ENCODE measurements around the gene NAP1L2.
A peak's percentile ranks its signal among the peaks of the same experiment; 100 is the strongest.
"Not testable (repeated sequence)": the region's sequence is repeated elsewhere in the genome, so short reads cannot be mapped to it uniquely, and the experiment has no call there.

The NAP1L2 gene, protein sequence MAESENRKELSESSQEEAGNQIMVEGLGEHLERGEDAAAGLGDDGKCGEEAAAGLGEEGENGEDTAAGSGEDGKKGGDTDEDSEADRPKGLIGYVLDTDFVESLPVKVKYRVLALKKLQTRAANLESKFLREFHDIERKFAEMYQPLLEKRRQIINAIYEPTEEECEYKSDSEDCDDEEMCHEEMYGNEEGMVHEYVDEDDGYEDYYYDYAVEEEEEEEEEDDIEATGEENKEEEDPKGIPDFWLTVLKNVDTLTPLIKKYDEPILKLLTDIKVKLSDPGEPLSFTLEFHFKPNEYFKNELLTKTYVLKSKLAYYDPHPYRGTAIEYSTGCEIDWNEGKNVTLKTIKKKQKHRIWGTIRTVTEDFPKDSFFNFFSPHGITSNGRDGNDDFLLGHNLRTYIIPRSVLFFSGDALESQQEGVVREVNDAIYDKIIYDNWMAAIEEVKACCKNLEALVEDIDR

DNA sequence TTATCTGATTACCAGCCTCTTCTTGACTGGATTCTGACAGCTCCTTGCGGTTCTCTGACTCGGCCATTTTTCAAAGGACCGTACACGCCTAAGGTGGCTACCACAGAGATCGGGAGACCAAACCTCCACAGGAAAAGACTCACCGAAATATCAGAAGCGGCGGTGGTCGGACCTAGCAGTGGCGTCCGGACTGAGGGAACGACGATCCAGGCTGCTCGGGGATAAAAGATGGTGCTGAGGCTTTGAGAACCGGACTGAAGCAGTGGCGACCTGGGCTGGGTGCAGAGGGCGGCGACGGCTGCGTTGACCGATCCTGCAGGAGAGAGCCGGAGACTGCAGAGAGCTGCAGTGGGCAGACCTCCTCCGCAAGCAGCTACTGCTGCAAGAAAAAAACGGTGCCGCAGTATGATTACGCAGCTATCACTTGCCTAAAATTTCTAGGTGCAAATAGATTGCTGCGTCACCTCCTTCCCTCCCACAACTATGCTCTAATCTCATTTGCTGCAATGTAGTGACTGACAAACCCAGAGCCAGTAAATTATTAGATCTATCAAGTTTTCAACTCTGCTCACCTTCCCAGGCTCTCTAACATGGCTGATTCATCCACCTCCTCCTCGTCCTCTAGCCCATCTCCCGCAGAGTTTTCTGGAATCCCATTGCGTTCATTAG lies at the start of gene NAP1L2:
TSS of gene NAP1L2 (minus strand) at position 426 of the 669 bp plus-strand sequence. CDS start at position 67, 359 bp downstream.
- DNase-seq = no peak

DNA sequence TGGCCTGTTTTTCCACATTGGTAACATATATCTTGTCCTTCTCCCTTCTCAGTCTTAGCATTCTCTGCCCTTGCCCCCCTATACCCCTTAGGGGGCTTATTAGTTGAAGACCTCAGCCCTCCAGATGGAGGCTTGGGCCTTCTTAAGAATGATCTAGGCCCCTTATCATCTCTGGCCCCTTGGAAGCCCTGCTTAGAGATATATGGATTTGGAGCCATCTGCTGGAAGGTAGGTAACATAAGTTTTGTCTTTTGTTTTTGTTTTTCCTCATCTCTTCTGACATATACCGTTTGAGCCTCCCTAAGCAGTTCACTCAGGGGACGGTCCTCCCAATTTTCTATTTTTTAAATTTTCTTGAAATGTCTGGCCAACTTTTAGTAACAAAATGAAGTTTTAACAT lies 48.3 kb upstream of the NAP1L2 start:
- DNase-seq = peak; percentile 11

DNA sequence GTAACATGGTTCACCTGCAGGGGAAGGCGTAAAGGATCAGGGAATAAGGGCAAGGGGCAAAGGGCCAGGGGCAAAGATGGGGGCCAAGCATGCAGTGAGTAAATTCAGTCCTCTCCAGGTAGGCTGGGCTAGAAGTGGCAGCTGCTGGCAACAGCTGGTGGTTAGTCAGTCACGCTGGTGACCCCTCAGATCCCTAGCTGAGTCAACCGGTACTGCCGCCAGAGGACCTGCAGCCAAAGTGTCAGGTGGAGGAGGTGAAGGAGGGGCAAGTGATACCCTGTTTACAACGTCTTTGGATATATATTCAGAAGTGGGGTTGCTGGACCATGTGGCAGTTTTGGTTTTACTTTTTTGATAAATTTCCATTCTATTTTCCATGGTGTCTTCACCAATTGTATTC lies 24.6 kb upstream of the NAP1L2 start:
- DNase-seq = no peak

DNA sequence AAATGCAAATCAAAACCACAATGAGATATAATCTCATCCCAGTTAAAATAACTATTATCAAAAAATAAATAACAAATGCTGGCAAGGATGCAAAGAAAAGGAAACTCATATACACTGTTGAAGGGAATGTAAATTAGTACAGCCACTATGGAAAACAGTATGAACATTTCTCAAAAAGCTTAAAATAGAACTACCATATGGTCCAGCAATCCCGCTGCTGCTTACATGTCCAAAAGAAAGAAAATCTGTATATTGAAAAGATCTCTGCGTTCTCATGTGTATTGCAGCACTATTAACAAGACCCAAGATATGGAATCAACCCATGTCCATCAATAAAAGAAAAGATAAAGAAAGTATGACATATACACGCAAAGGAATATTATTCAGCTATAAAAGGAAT lies 3.0 kb upstream of the NAP1L2 start:
- no peak for DNase-seq

DNA sequence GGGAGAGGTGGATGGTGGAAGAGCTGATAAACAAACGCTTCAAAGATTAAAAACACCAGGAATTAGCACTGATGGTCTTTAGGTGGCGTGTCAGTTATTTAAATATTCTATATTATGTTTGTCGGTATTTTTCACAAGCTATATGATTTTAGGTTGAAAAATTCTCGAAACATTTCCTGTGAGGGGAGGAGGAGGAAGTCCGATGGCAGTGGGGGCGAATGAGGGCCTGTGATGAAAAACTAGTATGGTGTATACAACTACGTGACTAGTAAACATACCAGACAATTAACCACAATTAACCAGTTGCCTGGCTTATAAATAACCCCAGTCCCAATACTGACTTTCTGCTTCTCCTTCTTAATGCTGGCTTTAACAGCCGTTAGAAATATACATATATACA lies 595 bp upstream of the NAP1L2 start:
- DNase-seq = no peak

DNA sequence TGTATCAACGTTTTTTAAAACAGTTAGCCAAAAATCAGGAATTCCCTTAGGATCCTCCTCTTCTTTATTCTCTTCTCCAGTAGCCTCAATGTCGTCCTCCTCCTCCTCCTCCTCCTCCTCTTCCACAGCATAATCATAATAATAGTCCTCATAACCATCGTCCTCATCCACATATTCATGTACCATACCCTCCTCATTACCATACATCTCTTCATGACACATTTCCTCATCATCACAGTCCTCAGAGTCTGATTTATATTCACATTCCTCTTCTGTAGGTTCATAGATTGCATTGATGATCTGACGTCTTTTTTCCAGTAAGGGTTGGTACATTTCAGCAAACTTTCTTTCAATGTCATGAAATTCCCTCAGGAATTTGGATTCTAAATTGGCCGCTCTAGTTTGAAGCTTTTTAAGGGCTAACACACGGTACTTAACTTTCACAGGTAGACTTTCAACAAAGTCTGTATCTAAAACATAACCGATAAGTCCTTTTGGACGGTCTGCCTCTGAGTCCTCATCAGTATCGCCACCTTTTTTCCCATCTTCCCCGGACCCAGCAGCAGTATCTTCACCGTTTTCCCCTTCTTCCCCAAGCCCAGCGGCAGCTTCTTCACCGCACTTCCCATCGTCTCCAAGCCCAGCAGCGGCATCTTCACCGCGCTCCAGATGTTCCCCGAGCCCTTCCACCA lies 771 bp downstream of the NAP1L2 start:
- no peak for DNase-seq

DNA sequence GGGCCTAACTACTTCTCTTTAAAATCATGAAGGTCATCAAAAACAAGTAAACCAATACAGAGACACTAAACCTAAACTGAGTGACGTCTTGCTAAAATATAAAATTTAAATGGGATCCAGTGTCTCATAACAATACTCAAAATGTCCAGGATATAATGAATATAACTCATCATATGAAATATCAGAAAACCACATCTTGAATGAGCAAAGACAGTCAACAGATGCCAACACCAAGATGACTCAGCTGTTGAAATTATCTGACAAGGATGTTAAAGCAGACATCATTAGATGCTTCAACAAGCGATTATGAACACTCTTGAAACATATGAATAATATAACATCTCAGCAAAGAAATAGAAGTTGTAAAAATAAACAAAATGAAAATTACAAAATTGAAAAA lies 8.3 kb downstream of the NAP1L2 start:
- DNase-seq = no peak

DNA sequence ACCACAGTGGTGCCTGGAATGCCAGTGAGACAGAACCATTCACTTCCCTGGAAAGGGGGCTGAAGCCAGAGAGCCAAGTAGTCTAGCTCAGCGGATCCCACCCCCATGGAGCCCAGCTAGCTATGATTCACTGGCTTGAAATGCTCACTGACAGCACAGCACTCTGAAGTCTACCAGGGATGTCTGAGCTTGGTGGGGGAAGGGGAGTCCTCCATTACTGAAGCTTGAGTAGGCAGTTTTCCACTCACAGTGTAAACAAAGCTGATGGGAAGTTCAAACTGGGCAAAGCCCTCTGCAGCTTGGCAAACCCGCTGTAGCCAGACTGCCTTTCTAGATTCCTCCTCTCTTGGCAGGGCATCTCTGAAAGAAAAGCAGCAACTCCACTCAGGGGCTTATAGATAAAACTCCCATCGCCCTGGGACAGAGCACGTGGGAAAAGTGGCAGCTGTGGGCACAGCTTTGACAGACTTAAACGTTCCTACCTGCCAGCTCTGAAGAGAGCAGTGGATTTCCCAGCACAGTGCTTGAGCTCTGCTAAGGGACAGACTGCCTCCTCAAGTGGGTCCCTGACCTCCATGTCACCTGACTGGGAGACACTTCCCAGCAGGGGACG lies 32.0 kb downstream of the NAP1L2 start:
- DNase-seq = no peak

DNA sequence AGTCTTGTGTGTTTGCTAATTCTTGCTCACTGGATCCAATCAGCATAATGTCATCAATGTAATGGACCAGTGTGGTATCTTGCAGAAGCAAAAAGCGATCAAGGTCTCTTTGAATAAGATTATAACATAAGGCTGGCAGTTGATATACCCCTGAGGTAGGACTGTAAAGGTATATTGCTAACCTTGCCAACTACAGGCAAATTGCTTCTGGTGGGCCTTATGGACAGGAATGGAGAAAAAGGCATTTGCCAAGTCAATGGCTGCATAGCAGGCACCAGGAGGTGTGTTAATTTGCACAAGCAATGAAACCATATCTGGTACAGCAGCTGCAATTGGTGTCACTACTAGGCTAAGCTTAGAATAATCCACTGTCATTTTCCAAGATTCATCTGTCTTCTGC lies 45.7 kb downstream of the NAP1L2 start:
- DNase-seq = not testable (repeated sequence)

Measured in NCI-H1694 treated with DMSO at 0.1 percent for 48 hours (cell line).